Tibial artery (tissue), 4 donors: Measurements from ENCODE around the gene CCNL2.

Experiments
- DNase-seq, 2 donors: peaks; one replicate each; pipeline ENCODE4 v3.0.0-alpha.2; 2019
- H3K27ac ChIP-seq, 2 donors: fragments of 200-600 bp; sonication (generic) in 1 of 2; 1 replicate in 1 of 2; 2 replicates in 1 of 2; pipeline ENCODE4 v1.5.1; 2018 to 2019; ENCODE audit warnings: mild to moderate bottlenecking in 1 of 2
- H3K27me3 ChIP-seq, 2 donors: fragments of 200-600 bp; sonication (generic) in 1 of 2; one replicate each; pipeline versions ENCODE4 v1.5.1 to v1.6.0; 2016 to 2019
- H3K36me3 ChIP-seq, 3 donors: fragments of 200-600 bp; sonication (generic) in 2 of 3; one replicate each; pipeline ENCODE4 v1.5.1; 2016 to 2019; ENCODE audit warnings: mild to moderate bottlenecking in 2 of 3
- H3K4me1 ChIP-seq, 4 donors: fragments of 200-600 bp; sonication (generic) in 2 of 4; 1 replicate in 3 of 4; 2 replicates in 1 of 4; pipeline ENCODE4 v1.5.1; 2016 to 2019
- H3K4me3 ChIP-seq, 2 donors: fragments of 200-600 bp; sonication (generic) in 1 of 2; 1 replicate in 1 of 2; 2 replicates in 1 of 2; pipeline ENCODE4 v1.5.1; 2018 to 2019; ENCODE audit warnings: mild to moderate bottlenecking in 2 of 2
- H3K9me3 ChIP-seq, 3 donors: fragments of 200-600 bp; sonication (generic) in 1 of 3; one replicate each; pipeline ENCODE4 v1.5.1; 2016 to 2019
- intact Hi-C: fragments of 100-400 bp; cut with DNase I; formaldehyde crosslinking; loops from one replicate; pipeline ENCODE4 v1.15.0; 2023; ENCODE audit warnings: low total_unique reads
- TF ChIP-seq, protein P1 (sequence below), 2 experiments: fragments of 200-600 bp in 1 of 2; fragments of 450-650 bp in 1 of 2; IDR thresholded peaks; one replicate each; pipeline ENCODE4 v1.5.1; 2017 to 2019; ENCODE audit warnings: antibody characterized with exemption in 2 of 2, mild to moderate bottlenecking in 1 of 2, moderate library complexity in 1 of 2

Gene CCNL2

DNA sequence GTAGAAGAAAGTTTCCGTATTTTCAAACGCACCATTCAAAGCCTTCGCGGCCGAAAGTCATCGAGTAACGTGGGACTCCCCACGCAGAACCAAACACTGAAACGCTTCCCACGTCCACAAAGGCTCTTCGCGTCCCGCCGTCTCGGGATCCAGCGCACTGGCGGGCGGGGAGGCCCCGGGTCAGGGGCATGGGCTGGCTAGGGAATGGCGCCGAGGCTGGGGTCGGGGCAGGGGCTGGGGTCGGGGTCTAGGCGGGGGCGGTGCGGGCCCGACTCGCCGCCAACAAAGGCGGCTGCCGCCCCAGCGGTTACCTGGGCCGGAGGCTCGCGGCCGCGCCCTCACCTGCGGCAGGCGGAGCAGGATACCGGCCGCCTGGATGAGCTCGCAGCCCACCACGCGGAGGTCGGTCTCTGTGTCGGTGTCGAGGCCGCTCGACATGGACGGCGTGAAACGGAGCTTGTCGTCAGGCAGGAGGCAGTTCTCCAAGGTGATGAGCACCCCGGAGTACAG, 403 bp downstream of the CCNL2 start:
- no peaks in the 10 kb centered on the region for H3K9me3 ChIP-seq
- H3K4me3 ChIP-seq, result peak overlapping the region; percentile 85 to 96
- H3K4me1 ChIP-seq, result peaks cover 0 to 41% (median 29%) of the 10 kb centered on the region in 4 donors
- TF ChIP-seq, protein P1, sequence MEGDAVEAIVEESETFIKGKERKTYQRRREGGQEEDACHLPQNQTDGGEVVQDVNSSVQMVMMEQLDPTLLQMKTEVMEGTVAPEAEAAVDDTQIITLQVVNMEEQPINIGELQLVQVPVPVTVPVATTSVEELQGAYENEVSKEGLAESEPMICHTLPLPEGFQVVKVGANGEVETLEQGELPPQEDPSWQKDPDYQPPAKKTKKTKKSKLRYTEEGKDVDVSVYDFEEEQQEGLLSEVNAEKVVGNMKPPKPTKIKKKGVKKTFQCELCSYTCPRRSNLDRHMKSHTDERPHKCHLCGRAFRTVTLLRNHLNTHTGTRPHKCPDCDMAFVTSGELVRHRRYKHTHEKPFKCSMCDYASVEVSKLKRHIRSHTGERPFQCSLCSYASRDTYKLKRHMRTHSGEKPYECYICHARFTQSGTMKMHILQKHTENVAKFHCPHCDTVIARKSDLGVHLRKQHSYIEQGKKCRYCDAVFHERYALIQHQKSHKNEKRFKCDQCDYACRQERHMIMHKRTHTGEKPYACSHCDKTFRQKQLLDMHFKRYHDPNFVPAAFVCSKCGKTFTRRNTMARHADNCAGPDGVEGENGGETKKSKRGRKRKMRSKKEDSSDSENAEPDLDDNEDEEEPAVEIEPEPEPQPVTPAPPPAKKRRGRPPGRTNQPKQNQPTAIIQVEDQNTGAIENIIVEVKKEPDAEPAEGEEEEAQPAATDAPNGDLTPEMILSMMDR (IDR thresholded peaks at IDR 0.05), result no peak
- intact Hi-C loops, result no loop called here
- H3K27ac ChIP-seq, result peak overlapping the region; percentile 81 to 92
- peaks cover 48 to 77% (median 67%) of the 10 kb centered on the region in 3 donors for H3K36me3 ChIP-seq
- peak in 1 of 2 donors; percentile 78 for DNase-seq
- H3K27me3 ChIP-seq, result no peaks in the 10 kb centered on the region

DNA sequence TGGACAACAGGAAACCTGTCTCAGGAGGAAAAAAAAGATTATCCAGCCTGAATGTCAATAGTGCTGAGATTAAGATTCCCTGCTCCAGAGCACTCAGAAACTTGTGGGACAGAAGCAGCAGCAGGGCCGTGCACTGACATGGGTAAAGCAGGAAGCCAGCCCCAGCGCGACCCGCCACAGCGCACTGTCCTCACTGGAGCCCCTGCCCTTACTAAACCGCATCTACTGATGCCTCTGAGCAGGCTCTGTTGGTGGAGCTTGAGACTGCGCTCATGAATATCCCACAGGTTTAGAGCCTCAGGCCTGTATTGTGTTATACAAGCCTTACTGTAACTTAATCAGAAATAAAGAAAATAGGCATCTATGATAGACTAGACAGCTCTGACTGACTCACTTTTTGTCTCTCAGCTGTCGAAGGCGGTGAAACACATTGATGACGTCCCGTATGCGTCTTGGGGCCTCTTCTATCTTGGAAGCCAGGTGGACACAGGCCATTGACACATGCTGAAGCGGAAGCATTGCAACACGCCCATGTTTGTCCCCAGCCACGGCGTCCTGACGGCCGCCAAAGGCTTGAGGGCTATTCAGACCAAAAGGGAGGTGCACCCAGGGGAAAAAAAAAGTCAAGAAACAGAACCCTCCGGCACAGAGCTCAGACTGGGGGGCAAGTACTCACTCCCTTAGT, 1.2 kb downstream of the CCNL2 start:
- Histone ChIP-seq H3K4me1 (peaks cover 0 to 41% (median 29%) of the 10 kb centered on the region in 4 donors), H3K27ac (peak overlapping the region; percentile 81 to 92), H3K9me3 (no peaks in the 10 kb centered on the region), H3K36me3 (peaks cover 54 to 77% (median 70%) of the 10 kb centered on the region in 3 donors), H3K27me3 (no peaks in the 10 kb centered on the region), H3K4me3 (peak overlapping the region; percentile 85 to 96)
- intact Hi-C loops, result no loop called here
- TF ChIP-seq, protein P1 (IDR thresholded peaks at IDR 0.05), result no peak
- no peak for DNase-seq

DNA sequence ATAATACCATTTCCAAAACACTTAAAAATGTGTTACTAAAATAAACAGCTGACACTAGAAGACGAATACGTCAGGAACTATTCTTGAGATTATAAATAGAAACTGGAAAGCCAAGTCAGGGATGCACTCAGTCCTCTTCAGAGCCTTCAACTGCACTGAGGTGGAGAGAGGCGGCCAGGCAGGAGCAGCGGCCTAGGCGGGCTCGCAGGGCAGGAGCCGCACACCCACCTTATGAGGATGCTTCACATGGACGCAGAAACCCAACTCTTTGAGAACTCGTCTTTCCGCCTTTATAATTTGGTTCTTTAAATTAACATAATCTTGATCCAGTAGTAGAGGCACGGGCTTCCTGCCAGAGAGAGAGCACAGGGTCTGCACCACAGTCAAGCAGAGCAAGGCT, 4.0 kb downstream of the CCNL2 start:
- no peak for DNase-seq
- TF ChIP-seq, protein P1 (IDR thresholded peaks at IDR 0.05), result no peak
- H3K4me1 ChIP-seq, result peaks cover 0 to 32% (median 22%) of the 10 kb centered on the region in 4 donors
- intact Hi-C loops, result no loop called here
- H3K4me3 ChIP-seq, result no peak overlapping the region
- no peak overlapping the region for H3K27ac ChIP-seq
- H3K27me3 ChIP-seq, result no peaks in the 10 kb centered on the region
- no peaks in the 10 kb centered on the region for H3K9me3 ChIP-seq
- peaks cover 62 to 79% (median 75%) of the 10 kb centered on the region in 3 donors for H3K36me3 ChIP-seq

DNA sequence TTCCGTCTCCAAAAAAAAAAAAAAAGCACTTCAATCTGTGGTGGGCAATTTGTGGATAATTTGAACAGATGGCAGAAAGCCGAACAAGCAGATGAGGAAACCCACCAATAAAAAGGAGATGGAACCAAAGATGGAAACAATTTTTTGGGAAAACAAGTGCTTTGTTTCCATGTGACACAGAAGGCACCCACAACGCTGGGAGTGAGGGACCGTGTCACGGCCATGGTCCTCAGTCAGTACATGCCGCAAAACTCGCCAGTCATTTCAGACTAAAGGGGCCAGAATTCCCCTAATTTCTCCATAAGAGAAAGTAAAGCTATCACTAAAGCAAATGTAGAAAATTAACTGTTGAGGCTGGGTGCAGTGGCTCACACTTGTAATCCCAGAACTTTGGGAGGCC, 5.0 kb downstream of the CCNL2 start:
- intact Hi-C loops, result no loop called here
- peaks cover 0 to 26% (median 17%) of the 10 kb centered on the region in 4 donors for H3K4me1 ChIP-seq
- DNase-seq, result no peak

DNA sequence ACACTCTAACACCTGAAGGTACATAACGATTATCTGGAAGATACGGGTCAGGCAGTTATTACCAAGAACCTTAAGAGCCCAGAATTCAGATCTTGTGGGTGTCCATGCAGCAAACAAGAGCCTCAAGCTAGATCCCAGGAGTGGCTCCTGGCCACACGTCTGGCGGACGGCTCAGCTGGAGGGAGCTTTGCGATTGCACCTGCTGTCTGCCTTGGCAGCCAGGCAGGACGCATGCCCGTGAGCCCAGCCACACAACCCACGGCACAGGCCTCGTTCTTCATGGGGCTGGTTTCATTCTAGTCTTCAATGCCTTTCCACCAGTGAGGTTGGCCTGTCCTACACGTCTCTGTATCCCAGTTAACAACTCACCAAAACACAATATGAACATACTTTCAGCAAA, 5.7 kb downstream of the CCNL2 start:
- Histone ChIP-seq H3K4me3 (no peak overlapping the region), H3K27ac (no peak overlapping the region), H3K4me1 (peaks cover 0 to 24% (median 15%) of the 10 kb centered on the region in 4 donors)

More for the DNA sequence above, 5.0 kb downstream of the CCNL2 start:
- TF ChIP-seq, protein P1 (IDR thresholded peaks at IDR 0.05), result no peak
- Histone ChIP-seq H3K27me3 (no peaks in the 10 kb centered on the region), H3K9me3 (no peaks in the 10 kb centered on the region), H3K36me3 (peaks cover 72 to 89% (median 85%) of the 10 kb centered on the region in 3 donors), H3K27ac (no peak overlapping the region), H3K4me3 (no peak overlapping the region)

More for the DNA sequence above, 5.7 kb downstream of the CCNL2 start:
- Histone ChIP-seq H3K27me3 (no peaks in the 10 kb centered on the region), H3K36me3 (peaks cover 79 to 96% (median 92%) of the 10 kb centered on the region in 3 donors), H3K9me3 (no peaks in the 10 kb centered on the region)
- no peak for DNase-seq
- intact Hi-C loops, result no loop called here
- TF ChIP-seq, protein P1 (IDR thresholded peaks at IDR 0.05), result no peak
